ENCODE data around the gene SLK. TPM values are rescaled to one million over a fixed set of nuclear protein-coding genes. Genes with fewer than 3 reads are reported as not detected.

SLK gene
- total RNA-seq, 1 donor from 2014 or later: 54.1 TPM

- ATAC-seq: no peak
These were observed 90.8 kb downstream of the SLK start for GRCh38 chr10:104057717-104058116.

GRCh38 chr10:104059364-104059763, 92.4 kb downstream of the SLK start:
- ATAC-seq: peak; percentile 49

- ATAC-seq: no peak
These were observed 94.3 kb downstream of the SLK start for GRCh38 chr10:104061196-104061595.

GRCh38 chr10:104065748-104066147, 98.8 kb downstream of the SLK start:
- no peak for ATAC-seq

GRCh38 chr10:104066945-104067344, 100.0 kb downstream of the SLK start:
- no peak for ATAC-seq

GRCh38 chr10:104067525-104067924, 100.6 kb downstream of the SLK start:
- ATAC-seq: no peak

- no peak for ATAC-seq
These were observed 102.7 kb downstream of the SLK start for GRCh38 chr10:104069613-104070012.

- no peak for ATAC-seq
These were observed 105.8 kb downstream of the SLK start for GRCh38 chr10:104072786-104073185.

GRCh38 chr10:104074505-104074904, 107.6 kb downstream of the SLK start:
- ATAC-seq: no peak

GRCh38 chr10:104076743-104077160, 109.8 kb downstream of the SLK start:
- peak; percentile 36 for ATAC-seq

- ATAC-seq: no peak
These were observed 110.3 kb downstream of the SLK start for GRCh38 chr10:104077247-104077646.

- no peak for ATAC-seq
These were observed 110.8 kb downstream of the SLK start for GRCh38 chr10:104077663-104078151.

Other genes starting within 250 kb of the SLK start
- 34.0 TPM for gene SH3PXD2A, start 111.6 kb upstream of the SLK start, total RNA-seq
- 31.3 TPM for gene STN1, start 49.0 kb upstream of the SLK start, total RNA-seq
- gene COL17A1, start 118.7 kb downstream of the SLK start, total RNA-seq: 204 TPM
- 4.8 TPM for gene SFR1, start 155.0 kb downstream of the SLK start, total RNA-seq